SK-N-SH (cell line): ENCODE measurements around the gene CGGBP1. TPM values are rescaled to one million over a fixed set of nuclear protein-coding genes. Genes with fewer than 3 reads are reported as not detected.

Source experiments
- CTCF ChIA-PET: fragments of 300-600, 350-600 bp; formaldehyde crosslinking; extraction: SDS; loops from one replicate; lab custom pipeline; 2021; lab: Yijun Ruan, JAX
- POLR2A ChIA-PET: fragments of 350-600 bp; sonication (Branson Sonifier 250); formaldehyde crosslinking; extraction: SDS; loops from one replicate; lab custom pipeline; 2020; ENCODE audit warnings: antibody characterized with exemption, inconsistent platforms; lab: Yijun Ruan, JAX
- DNase-seq: peaks from one replicate; pipeline ENCODE4 v3.0.0; 2012
- H2AFZ ChIP-seq: fragments of 200-600 bp; sonication (generic); 2 replicates; pipeline ENCODE4 v1.8.1; 2016; ENCODE audit warnings: antibody characterized with exemption, mild to moderate bottlenecking, low read depth
- H3F3A ChIP-seq: fragments of 200-600 bp; sonication (generic); replicated peaks from 2 replicates; pipeline ENCODE3; 2016; ENCODE audit warnings: antibody characterized with exemption, mild to moderate bottlenecking; ENCODE audit not compliant: insufficient read depth
- H3K27ac ChIP-seq, 2 experiments: fragments of 200-500 bp in 1 of 2; fragments of 200-600 bp in 1 of 2; sonication (Bioruptor generic) in 1 of 2; sonication (generic), shearing (Covaris generic) in 1 of 2; 2 replicates each; pipeline versions ENCODE4 v1.5.1 to v1.6.1; 2014 to 2016; ENCODE audit warnings: low read depth in 2 of 2, inconsistent platforms in 1 of 2, low read length in 1 of 2, mild to moderate bottlenecking in 1 of 2, mixed read lengths in 1 of 2
- H3K27me3 ChIP-seq: fragments of 200-600 bp; sonication (generic), shearing (Covaris generic); 2 replicates; pipeline ENCODE4 v1.6.1; 2016; ENCODE audit warnings: mixed run types; ENCODE audit not compliant: insufficient read depth
- H3K36me3 ChIP-seq, 2 experiments: fragments of 200-500 bp in 1 of 2; fragments of 200-600 bp in 1 of 2; sonication (Bioruptor generic) in 1 of 2; sonication (generic) in 1 of 2; replicated peaks in 1 of 2; 2 replicates each; pipeline versions ENCODE3 to v1.5.1; 2014 to 2016; ENCODE audit warnings: low read length in 1 of 2, mild to moderate bottlenecking in 1 of 2; ENCODE audit not compliant: insufficient read depth in 2 of 2, control insufficient read depth in 1 of 2
- H3K4me1 ChIP-seq, 2 experiments: fragments of 200-500 bp in 1 of 2; fragments of 200-600 bp in 1 of 2; sonication (Bioruptor generic) in 1 of 2; sonication (generic), shearing (Covaris generic) in 1 of 2; 2 replicates each; pipeline versions ENCODE4 v1.5.1 to v1.6.1; 2014 to 2016; ENCODE audit warnings: low read depth in 1 of 2, low read length in 1 of 2, mixed run types in 1 of 2; ENCODE audit not compliant: insufficient read depth in 2 of 2, control insufficient read depth in 1 of 2
- H3K4me2 ChIP-seq: fragments of 200-600 bp; sonication (generic), shearing (Covaris generic); 2 replicates; pipeline ENCODE4 v1.6.1; 2017; ENCODE audit warnings: mixed run types
- H3K4me3 ChIP-seq, 2 experiments: fragments of 200-500 bp in 1 of 2; fragments of 200-600 bp in 1 of 2; sonication (Bioruptor generic) in 1 of 2; sonication (generic), shearing (Covaris generic) in 1 of 2; 2 replicates each; pipeline versions ENCODE4 v1.5.1 to v1.8.1; 2014 to 2016; ENCODE audit warnings: low read depth in 2 of 2, inconsistent platforms in 1 of 2, low read length in 1 of 2, mild to moderate bottlenecking in 1 of 2, mixed read lengths in 1 of 2, moderate library complexity in 1 of 2
- H3K79me2 ChIP-seq: fragments of 200-600 bp; sonication (generic); 2 replicates; pipeline ENCODE4 v1.8.1; 2017; ENCODE audit warnings: mild to moderate bottlenecking; ENCODE audit not compliant: insufficient read depth
- H3K9ac ChIP-seq: fragments of 200-600 bp; sonication (generic); 2 replicates; pipeline ENCODE4 v1.6.1; 2017; ENCODE audit warnings: mixed run types
- H3K9me2 ChIP-seq: fragments of 200-600 bp; sonication (generic); 2 replicates; pipeline ENCODE4 v1.6.1; 2017; ENCODE audit warnings: mixed run types
- H3K9me3 ChIP-seq: fragments of 200-600 bp; sonication (generic); 2 replicates; pipeline ENCODE4 v1.6.1; 2017; ENCODE audit warnings: mixed run types, mild to moderate bottlenecking, moderate library complexity
- H4K20me1 ChIP-seq: fragments of 200-600 bp; sonication (generic); 2 replicates; pipeline ENCODE4 v1.6.1; 2017; ENCODE audit warnings: mild to moderate bottlenecking, mixed run types; ENCODE audit not compliant: insufficient read depth
- ELF1 ChIP-seq: IDR thresholded peaks from 2 replicates; pipeline ENCODE4 v1.4.0; 2012
- EP300 ChIP-seq, 2 experiments: IDR thresholded peaks; 2 replicates each; pipeline versions ENCODE4 v1.4.0 to v1.6.1; 2012; ENCODE audit warnings: borderline replicate concordance in 1 of 2, low read depth in 1 of 2, low read length in 1 of 2
- FOSL2 ChIP-seq: IDR thresholded peaks from 2 replicates; pipeline ENCODE4 v1.4.0; 2012; ENCODE audit warnings: low read depth, mild to moderate bottlenecking, moderate library complexity, borderline replicate concordance
- GABPA ChIP-seq: IDR thresholded peaks from 2 replicates; pipeline ENCODE4 v1.4.0; 2012; ENCODE audit warnings: low read depth, mild to moderate bottlenecking
- GATA2 ChIP-seq: sonication (generic); formaldehyde crosslinking; IDR thresholded peaks from 2 replicates; pipeline ENCODE4 v1.5.0; 2020; ENCODE audit warnings: mild to moderate bottlenecking, missing genetic modification reagents
- MEF2A ChIP-seq: IDR thresholded peaks from 2 replicates; pipeline ENCODE4 v1.4.0; 2012; ENCODE audit warnings: low read depth, borderline replicate concordance
- MXI1 ChIP-seq: IDR thresholded peaks from 2 replicates; pipeline ENCODE4 v1.6.1; 2012; ENCODE audit warnings: mild to moderate bottlenecking, low read depth, low read length, improper control_type of control experiment
- NRF1 ChIP-seq: IDR thresholded peaks from 2 replicates; pipeline ENCODE4 v1.6.1; 2012; ENCODE audit warnings: low read depth, mild to moderate bottlenecking, low read length
- PBX3 ChIP-seq: IDR thresholded peaks from 2 replicates; pipeline ENCODE4; 2012
- POLR2AphosphoS5 ChIP-seq: IDR thresholded peaks from 2 replicates; pipeline ENCODE4 v1.6.1; 2012; ENCODE audit warnings: low read depth, low read length
- RCOR1 ChIP-seq: fragments of 150-350 bp; IDR thresholded peaks from 2 replicates; pipeline ENCODE4 v1.6.1; 2017; ENCODE audit warnings: antibody characterized with exemption, low read length
- RXRA ChIP-seq: IDR thresholded peaks from 2 replicates; pipeline ENCODE4 v1.4.0; 2012; ENCODE audit warnings: low read depth, mild to moderate bottlenecking, borderline replicate concordance
- SMC3 ChIP-seq: IDR thresholded peaks from 2 replicates; pipeline ENCODE4 v1.6.1; 2012; ENCODE audit warnings: low read depth, low read length, improper control_type of control experiment
- TAF1 ChIP-seq: IDR thresholded peaks from 2 replicates; pipeline ENCODE4 v1.6.1; 2012; ENCODE audit warnings: low read depth, mild to moderate bottlenecking, low read length, moderate library complexity, borderline replicate concordance
- YY1 ChIP-seq: IDR thresholded peaks from 2 replicates; pipeline ENCODE4 v1.4.0; 2012; ENCODE audit warnings: low read depth, mild to moderate bottlenecking
- ZBTB33 ChIP-seq: IDR thresholded peaks from 2 replicates; pipeline ENCODE4 v1.4.0; 2012; ENCODE audit warnings: low read depth, borderline replicate concordance
- WGBS: methylation state at CpG from one replicate; pipeline ENCODE4 v1.1.6; 2017; ENCODE audit warnings: low lambda C conversion rate; 5-methylcytosine and 5-hydroxymethylcytosine counted together
- polyA plus RNA-seq, 3 experiments: library from polyadenylated mRNA; depleted of rRNA; stranded (reverse); fragments of >200 nt; gene quantifications; 2 replicates each; pipeline ENCODE4 v1.2.3, GENCODE V29; 2012
- TF ChIP-seq, protein P1 (sequence below): IDR thresholded peaks from 2 replicates; pipeline ENCODE4 v1.6.1; 2012; ENCODE audit warnings: mild to moderate bottlenecking, low read depth, low read length, moderate library complexity
- TF ChIP-seq, protein P2 (sequence below): IDR thresholded peaks from 2 replicates; pipeline ENCODE4 v1.4.0; 2012; ENCODE audit warnings: low read depth

CGGBP1 gene
- polyA plus RNA-seq, 1 of the 3 experiments (the other 2 are of a cell fraction): 34.5 TPM

- TF ChIP-seq ZBTB33: no peak
Observed at GRCh38 chr3:88010810-88011209, 48.0 kb downstream of the CGGBP1 start (continued).

GRCh38 chr3:88009066-88009465, 49.7 kb downstream of the CGGBP1 start:
- H3K9me3 ChIP-seq: no peaks in the 10 kb centered on the region
- no peaks in the 10 kb centered on the region for H3F3A ChIP-seq
- no peak overlapping the region for H3K9ac ChIP-seq
- no peak for DNase-seq
- H3K79me2 ChIP-seq: no peaks in the 10 kb centered on the region
- H3K27ac ChIP-seq: no peak overlapping the region
- no peak overlapping the region for H3K4me3 ChIP-seq
- no peaks in the 10 kb centered on the region for H3K36me3 ChIP-seq
- H4K20me1 ChIP-seq: no peaks in the 10 kb centered on the region
- no peak overlapping the region for H2AFZ ChIP-seq
- H3K9me2 ChIP-seq: no peaks in the 10 kb centered on the region
- H3K4me1 ChIP-seq: no peaks in the 10 kb centered on the region; a peak in 1 of 4 replicates
- H3K4me2 ChIP-seq: no peak overlapping the region
- H3K27me3 ChIP-seq: peaks cover 7% of the 10 kb centered on the region
- no peak for TF ChIP-seq GATA2 (CRISPR knock-in tag)
- TF ChIP-seq ZBTB33: no peak
- no peak for TF ChIP-seq YY1
- TF ChIP-seq, protein P1, sequence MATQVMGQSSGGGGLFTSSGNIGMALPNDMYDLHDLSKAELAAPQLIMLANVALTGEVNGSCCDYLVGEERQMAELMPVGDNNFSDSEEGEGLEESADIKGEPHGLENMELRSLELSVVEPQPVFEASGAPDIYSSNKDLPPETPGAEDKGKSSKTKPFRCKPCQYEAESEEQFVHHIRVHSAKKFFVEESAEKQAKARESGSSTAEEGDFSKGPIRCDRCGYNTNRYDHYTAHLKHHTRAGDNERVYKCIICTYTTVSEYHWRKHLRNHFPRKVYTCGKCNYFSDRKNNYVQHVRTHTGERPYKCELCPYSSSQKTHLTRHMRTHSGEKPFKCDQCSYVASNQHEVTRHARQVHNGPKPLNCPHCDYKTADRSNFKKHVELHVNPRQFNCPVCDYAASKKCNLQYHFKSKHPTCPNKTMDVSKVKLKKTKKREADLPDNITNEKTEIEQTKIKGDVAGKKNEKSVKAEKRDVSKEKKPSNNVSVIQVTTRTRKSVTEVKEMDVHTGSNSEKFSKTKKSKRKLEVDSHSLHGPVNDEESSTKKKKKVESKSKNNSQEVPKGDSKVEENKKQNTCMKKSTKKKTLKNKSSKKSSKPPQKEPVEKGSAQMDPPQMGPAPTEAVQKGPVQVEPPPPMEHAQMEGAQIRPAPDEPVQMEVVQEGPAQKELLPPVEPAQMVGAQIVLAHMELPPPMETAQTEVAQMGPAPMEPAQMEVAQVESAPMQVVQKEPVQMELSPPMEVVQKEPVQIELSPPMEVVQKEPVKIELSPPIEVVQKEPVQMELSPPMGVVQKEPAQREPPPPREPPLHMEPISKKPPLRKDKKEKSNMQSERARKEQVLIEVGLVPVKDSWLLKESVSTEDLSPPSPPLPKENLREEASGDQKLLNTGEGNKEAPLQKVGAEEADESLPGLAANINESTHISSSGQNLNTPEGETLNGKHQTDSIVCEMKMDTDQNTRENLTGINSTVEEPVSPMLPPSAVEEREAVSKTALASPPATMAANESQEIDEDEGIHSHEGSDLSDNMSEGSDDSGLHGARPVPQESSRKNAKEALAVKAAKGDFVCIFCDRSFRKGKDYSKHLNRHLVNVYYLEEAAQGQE: no peak
- TF ChIP-seq TAF1: no peak
- TF ChIP-seq ELF1: no peak
- TF ChIP-seq POLR2AphosphoS5: no peak
- TF ChIP-seq MEF2A: no peak
- TF ChIP-seq RCOR1: no peak
- TF ChIP-seq GABPA: no peak
- no peak for TF ChIP-seq NRF1
- TF ChIP-seq MXI1: no peak
- TF ChIP-seq FOSL2: no peak
- no peak for TF ChIP-seq PBX3
- TF ChIP-seq SMC3: no peak
- no peak for TF ChIP-seq EP300 (IDR thresholded peaks at IDR 0.05; ENCODE audit: borderline replicate concordance in 1 of 2, low read depth in 1 of 2, low read length in 1 of 2)
- no peak for TF ChIP-seq RXRA
- TF ChIP-seq, protein P2, sequence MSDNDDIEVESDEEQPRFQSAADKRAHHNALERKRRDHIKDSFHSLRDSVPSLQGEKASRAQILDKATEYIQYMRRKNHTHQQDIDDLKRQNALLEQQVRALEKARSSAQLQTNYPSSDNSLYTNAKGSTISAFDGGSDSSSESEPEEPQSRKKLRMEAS: no peak
- TF ChIP-seq, all 33 proteins: peak for 0
- POLR2A ChIA-PET: no interaction called here
- CTCF ChIA-PET: interaction anchor here (1.4 kb wide), 1 partner anchor 658 kb away, joined by 3 read pairs; no protein-coding TSS in a partner anchor
- 14% methylated on average over 2 of the region's 2 CpGs for WGBS
